ENCODE measurements around the gene SLC44A5. TPM values are rescaled to one million over a fixed set of nuclear protein-coding genes. Genes with fewer than 3 reads are reported as not detected.

Gene SLC44A5
- total RNA-seq, 4 donors from 2014 or later: 0.27 to 1.1 (median 0.42) TPM

- no peaks in the 10 kb centered on the region for H3K4me1 ChIP-seq
- H3K27ac ChIP-seq: no peak overlapping the region
- no peaks in the 10 kb centered on the region for H3K27me3 ChIP-seq
- H3K9me3 ChIP-seq: no peaks in the 10 kb centered on the region
- WGBS, 2 donors (ENCODE audit: low coverage in 1 of 2): 51 to 55% methylated on average over 6 to 7 of the region's 7 CpGs
- no peak overlapping the region for H3K4me3 ChIP-seq
- ATAC-seq: no peak
- H3K36me3 ChIP-seq: no peaks in the 10 kb centered on the region
- no peak for TF ChIP-seq POLR2AphosphoS5 (IDR thresholded peaks at IDR 0.05)
- no peak for TF ChIP-seq POLR2A (IDR thresholded peaks at IDR 0.05)
- TF ChIP-seq CTCF (IDR thresholded peaks at IDR 0.05): no peak
- TF ChIP-seq EP300 (IDR thresholded peaks at IDR 0.05): no peak
These were observed 107.5 kb downstream of the SLC44A5 start for GRCh38 chr1:75503221-75503974.

GRCh38 chr1:75502776-75503175 is 108.1 kb downstream of the SLC44A5 start:
- no peaks in the 10 kb centered on the region for H3K36me3 ChIP-seq
- H3K4me3 ChIP-seq: no peak overlapping the region
- no peak overlapping the region for H3K27ac ChIP-seq
- H3K27me3 ChIP-seq: no peaks in the 10 kb centered on the region
- no peaks in the 10 kb centered on the region for H3K9me3 ChIP-seq
- WGBS, 2 donors (ENCODE audit: low coverage in 1 of 2): 42 to 45% methylated on average over 5 of the region's 5 CpGs
- TF ChIP-seq POLR2A (IDR thresholded peaks at IDR 0.05) (no peak), CTCF (IDR thresholded peaks at IDR 0.05) (no peak)
- no peaks in the 10 kb centered on the region for H3K4me1 ChIP-seq
- ATAC-seq: no peak

- no peaks in the 10 kb centered on the region for H3K9me3 ChIP-seq
- H3K27me3 ChIP-seq: no peaks in the 10 kb centered on the region
- no peak overlapping the region for H3K4me3 ChIP-seq
- 67 to 81% methylated on average over 3 to 5 of the region's 5 CpGs for WGBS, 2 donors (ENCODE audit: low coverage in 1 of 2)
- ATAC-seq: no peak
- no peak for TF ChIP-seq POLR2A (IDR thresholded peaks at IDR 0.05)
- TF ChIP-seq CTCF (IDR thresholded peaks at IDR 0.05): no peak
- no peak for TF ChIP-seq EP300 (IDR thresholded peaks at IDR 0.05)
- TF ChIP-seq POLR2AphosphoS5 (IDR thresholded peaks at IDR 0.05): no peak
- no peaks in the 10 kb centered on the region for H3K36me3 ChIP-seq
- H3K4me1 ChIP-seq: no peaks in the 10 kb centered on the region
- H3K27ac ChIP-seq: no peak overlapping the region
These were observed 109.2 kb downstream of the SLC44A5 start for GRCh38 chr1:75501577-75502295.

GRCh38 chr1:75492011-75492410 is 118.9 kb downstream of the SLC44A5 start:
- H3K4me1 ChIP-seq: no peaks in the 10 kb centered on the region
- no peak overlapping the region for H3K4me3 ChIP-seq
- 29 to 33% methylated on average over 1 of the region's 1 CpG for WGBS, 2 donors (ENCODE audit: low coverage in 1 of 2)
- ATAC-seq: no peak
- no peaks in the 10 kb centered on the region for H3K27me3 ChIP-seq
- TF ChIP-seq POLR2A (IDR thresholded peaks at IDR 0.05) (no peak), EP300 (IDR thresholded peaks at IDR 0.05) (no peak), POLR2AphosphoS5 (IDR thresholded peaks at IDR 0.05) (no peak), CTCF (IDR thresholded peaks at IDR 0.05) (no peak)
- no peaks in the 10 kb centered on the region for H3K36me3 ChIP-seq
- H3K27ac ChIP-seq: no peak overlapping the region
- H3K9me3 ChIP-seq: peaks cover 0 to 10% (median 0%) of the 10 kb centered on the region in 3 donors

GRCh38 chr1:75487399-75487798 is 123.5 kb downstream of the SLC44A5 start:
- Histone ChIP-seq H3K36me3 (no peaks in the 10 kb centered on the region), H3K27ac (no peak overlapping the region), H3K4me1 (no peaks in the 10 kb centered on the region), H3K4me3 (no peak overlapping the region), H3K9me3 (no peaks in the 10 kb centered on the region), H3K27me3 (no peaks in the 10 kb centered on the region)
- TF ChIP-seq CTCF (IDR thresholded peaks at IDR 0.05) (no peak), POLR2AphosphoS5 (IDR thresholded peaks at IDR 0.05) (no peak), EP300 (IDR thresholded peaks at IDR 0.05) (no peak), POLR2A (IDR thresholded peaks at IDR 0.05) (no peak)
- WGBS, 2 donors (ENCODE audit: low coverage in 1 of 2): 81 to 89% methylated on average over 4 of the region's 4 CpGs
- no peak for ATAC-seq
